GM12878 (cell line): Measurements from ENCODE around the gene EAF2. TPM values are rescaled to one million over a fixed set of nuclear protein-coding genes. Genes with fewer than 3 reads are reported as not detected.

Experiments
- ATAC-seq: fragments of 200-7000 bp; cut with Tn5 transposase; 3 replicates; pipeline ENCODE4 v1.9.1; 2020; ENCODE audit warnings: mild to moderate bottlenecking, moderate library complexity
- BruUV-seq: library from RNA; stranded (reverse); fragments of 400-500 nt; replicated peaks from 2 replicates; lab custom pipeline; 2021; lab: Mats Ljungman, UMichigan
- CTCF ChIA-PET: fragments of 300-600 bp; sonication (Branson Sonifier 250); formaldehyde crosslinking; extraction: SDS; loops from one replicate; lab custom pipeline; 2021; ENCODE audit warnings: inconsistent platforms; lab: Yijun Ruan, JAX
- POLR2A ChIA-PET: fragments of 350-600 bp; formaldehyde crosslinking; extraction: SDS; loops from one replicate; lab custom pipeline; 2021; ENCODE audit warnings: inconsistent platforms; lab: Charles Lee
- RAD21 ChIA-PET: fragments of 300-600 bp; sonication (Branson Sonifier 250); formaldehyde crosslinking; loops from one replicate; lab custom pipeline; 2023; ENCODE audit warnings: antibody characterized with exemption; ENCODE audit not compliant: unreplicated experiment; lab: Charles Lee
- SMC1A ChIA-PET: fragments of 300-600 bp; sonication (Branson Sonifier 250); formaldehyde crosslinking; loops from one replicate; lab custom pipeline; 2023; ENCODE audit not compliant: unreplicated experiment, uncharacterized antibody; lab: Charles Lee
- DNase-seq: peaks from one replicate; pipeline ENCODE4 v3.0.0-alpha.2; 2011; ENCODE audit warnings: low read depth, low spot score
- FAIRE-seq: peaks from 3 replicates; lab custom pipeline; 2011; peaks lifted over from hg19 to GRCh38; lab: Jason Lieb, UNC
- H2AFZ ChIP-seq: 2 replicates; pipeline ENCODE4 v1.6.0; 2011; ENCODE audit warnings: low read depth, low read length, control low read depth; ENCODE audit not compliant: control insufficient read depth
- H3K27ac ChIP-seq: 2 replicates; pipeline ENCODE4 v1.5.1; 2011; ENCODE audit warnings: control low read depth; ENCODE audit not compliant: control insufficient read depth, insufficient read depth
- H3K27me3 ChIP-seq, 2 experiments: replicated peaks in 1 of 2; 2 replicates each; pipeline versions ENCODE4 v1.6.0 to v1.6.1; 2011; ENCODE audit warnings: low read length in 1 of 2; ENCODE audit not compliant: control insufficient read depth in 2 of 2, insufficient read depth in 2 of 2
- H3K36me3 ChIP-seq, 2 experiments: 2 replicates each; pipeline ENCODE4 v1.5.1; 2011; ENCODE audit warnings: low read length in 1 of 2; ENCODE audit not compliant: control insufficient read depth in 2 of 2, insufficient read depth in 2 of 2
- H3K4me1 ChIP-seq: 2 replicates; pipeline ENCODE4 v1.6.1; 2011; ENCODE audit warnings: mild to moderate bottlenecking, low read length, moderate library complexity, mixed read lengths; ENCODE audit not compliant: control insufficient read depth, insufficient read depth
- H3K4me2 ChIP-seq: 2 replicates; pipeline ENCODE4 v1.6.0; 2011; ENCODE audit warnings: control low read depth; ENCODE audit not compliant: control insufficient read depth, insufficient read depth
- H3K4me3 ChIP-seq: fragments of 200-600 bp; sonication (generic); 2 replicates; pipeline ENCODE4 v1.5.1; 2016
- H3K79me2 ChIP-seq: 2 replicates; pipeline ENCODE4 v1.6.0; 2011; ENCODE audit warnings: low read length; ENCODE audit not compliant: control insufficient read depth, insufficient read depth
- H3K9ac ChIP-seq: 2 replicates; pipeline ENCODE4 v1.8.0; 2011; ENCODE audit warnings: low read length, control low read depth, mixed read lengths; ENCODE audit not compliant: control insufficient read depth, insufficient read depth
- H3K9me3 ChIP-seq: replicated peaks from 3 replicates; pipeline ENCODE4 v1.5.1; 2011; ENCODE audit warnings: mild to moderate bottlenecking, low read length; ENCODE audit not compliant: control insufficient read depth, insufficient read depth
- H4K20me1 ChIP-seq: 2 replicates; pipeline ENCODE4 v1.6.0; 2011; ENCODE audit not compliant: control insufficient read depth, insufficient read depth
- CTCF ChIP-seq, 3 experiments: IDR thresholded peaks in 2 of 3; conservative IDR thresholded peaks in 1 of 3; 2 replicates each; pipeline ENCODE4 v1.5.1; 2011; ENCODE audit warnings: low read depth in 3 of 3, low read length in 3 of 3, mild to moderate bottlenecking in 3 of 3, control low read depth in 2 of 3, moderate library complexity in 2 of 3, inconsistent platforms in 1 of 3, mixed read lengths in 1 of 3; ENCODE audit not compliant: control insufficient read depth in 2 of 3, insufficient read depth in 1 of 3; ENCODE audit errors: extremely low read depth in 1 of 3
- MTA2 ChIP-seq: fragments of 450-650 bp; IDR thresholded peaks from 2 replicates; pipeline ENCODE4 v1.6.1; 2016; ENCODE audit warnings: low read depth, mild to moderate bottlenecking, moderate library complexity
- NFIC ChIP-seq: IDR thresholded peaks from 2 replicates; pipeline ENCODE4 v1.6.1; 2012; ENCODE audit warnings: low read depth, mild to moderate bottlenecking, inconsistent platforms, low read length, moderate library complexity
- RAD21 ChIP-seq: IDR thresholded peaks from 2 replicates; pipeline ENCODE4 v1.6.1; 2011; ENCODE audit warnings: mild to moderate bottlenecking, low read depth, low read length, moderate library complexity; ENCODE audit not compliant: insufficient read depth
- SMAD5 ChIP-seq: IDR thresholded peaks from 2 replicates; pipeline ENCODE4 v1.6.1; 2016; ENCODE audit warnings: antibody characterized with exemption, low read depth
- TCF3 ChIP-seq: IDR thresholded peaks from 2 replicates; pipeline ENCODE4 v1.6.1; 2012; ENCODE audit warnings: low read depth, mild to moderate bottlenecking, low read length, borderline replicate concordance; ENCODE audit not compliant: insufficient read depth
- ZNF384 ChIP-seq: IDR thresholded peaks from 2 replicates; pipeline ENCODE4 v1.6.1; 2012; ENCODE audit warnings: low read depth, mild to moderate bottlenecking, low read length, improper control_type of control experiment, borderline replicate concordance
- WGBS: methylation state at CpG from one replicate; pipeline ENCODE4 v1.1.6; 2016; ENCODE audit warnings: low lambda C conversion rate; ENCODE audit not compliant: insufficient replicate concordance, insufficient coverage; ENCODE audit errors: missing lambda C conversion rate; 5-methylcytosine and 5-hydroxymethylcytosine counted together
- in situ Hi-C: fragments of 300-500 bp; cut with MboI; formaldehyde crosslinking; loops from 9 replicates; pipeline ENCODE4 v1.14.3; 2018; ENCODE audit warnings: mixed read lengths
- intact Hi-C: fragments of 100-400 bp; cut with micrococcal nuclease; formaldehyde crosslinking; loops from one replicate; pipeline ENCODE4 v1.14.2; 2022; ENCODE audit not compliant: unreplicated experiment
- polyA plus RNA-seq, 11 experiments: library from polyadenylated mRNA; depleted of rRNA in 4 of 11; unstranded in 6 of 11; stranded (reverse) in 5 of 11; fragments of >200 nt; fragmentation: Nextera tagmentation in 4 of 11; fragmentation: Illumina TruSeq in 1 of 11; extraction: Ambion mirVana in 4 of 11; extraction: Trizol in 1 of 11; gene quantifications; 1 replicate in 1 of 11; 2 replicates in 10 of 11; pipeline versions ENCODE4 v1.2.1 to v1.2.3, GENCODE V29; 2011 to 2016; ENCODE audit warnings: inconsistent platforms in 2 of 11, missing spikeins in 2 of 11, low read depth in 1 of 11
- total RNA-seq, 4 experiments: library from RNA; depleted of rRNA in 3 of 4; stranded (reverse); fragments of >200 nt in 3 of 4; fragmentation: Illumina TruSeq in 1 of 4; extraction: Trizol in 1 of 4; gene quantifications; 2 replicates each; pipeline versions ENCODE4 v1.2.1 to v1.2.3, GENCODE V29; 2013 to 2021
- TF ChIP-seq, protein P1 (sequence below): IDR thresholded peaks from 2 replicates; pipeline ENCODE4 v1.6.1; 2012; ENCODE audit warnings: improper control_type of control experiment, low read depth, low read length; ENCODE audit not compliant: insufficient replicate concordance
- TF ChIP-seq, protein P2 (sequence below): fragments of 450-650 bp; IDR thresholded peaks from 2 replicates; pipeline ENCODE4 v1.6.1; 2016; ENCODE audit warnings: mild to moderate bottlenecking
- TF ChIP-seq, protein P3 (sequence below): fragments of 450-650 bp; IDR thresholded peaks from 2 replicates; pipeline ENCODE4 v1.6.1; 2017; ENCODE audit warnings: mild to moderate bottlenecking, low read depth, inconsistent platforms; ENCODE audit not compliant: poor library complexity, severe bottlenecking

EAF2 gene
- total and polyA plus RNA-seq, 10 of the 15 experiments (the other 5 are each of a cell fraction or from before 2014, with no cell fraction given): 47.3 to 193 (median 72.2) TPM

GRCh38 chr3:121809249-121809648 is 25.8 kb upstream of the EAF2 start:
- ChIA-PET CTCF (interaction anchor here (0.8 to 4.1 kb wide), 11 partner anchors 13 to 449 kb away, joined by 3 to 16 read pairs (median 5); partner anchors contain the start of genes EAF2 and IQCB1), SMC1A (interaction anchor here (0.6 to 11.9 kb wide), 26 partner anchors 8 to 449 kb away, joined by 3 to 171 read pairs (median 4); partner anchors contain the start of genes EAF2, IQCB1 and POLQ), RAD21 (interaction anchor here (0.7 to 4.1 kb wide), 19 partner anchors 8 to 778 kb away, joined by 3 to 51 read pairs (median 4); partner anchors contain the start of genes EAF2, GOLGB1 and IQCB1), POLR2A (interaction anchor here (0.6 to 4.5 kb wide), 10 partner anchors 14 to 574 kb away, joined by 3 to 21 read pairs (median 4); partner anchors contain the start of genes EAF2, IQCB1 and MIX23)
- Histone ChIP-seq H3K27me3 (no peaks in the 10 kb centered on the region), H3K79me2 (peaks cover 20% of the 10 kb centered on the region), H3K36me3 (peaks cover 9 to 27% of the 10 kb centered on the region in 2 experiments), H3K4me3 (no peak overlapping the region), H3K4me2 (peak overlapping the region; percentile 74), H3K9ac (no peak overlapping the region), H3K4me1 (peaks cover 26% of the 10 kb centered on the region), H3K9me3 (no peaks in the 10 kb centered on the region; the same call in 2 of the 3 replicates), H2AFZ (no peak overlapping the region), H4K20me1 (no peaks in the 10 kb centered on the region), H3K27ac (peak overlapping the region; percentile 81)
- BruUV-seq: no TSS peak
- DNase-seq: peak; percentile 84
- FAIRE-seq: peak; percentile 59
- intact Hi-C loops (loop anchor here (5.0 kb wide), 1 partner anchor 262 kb away; the partner anchor contains the start of gene POLQ), in situ Hi-C loops (no loop called here)
- 3% methylated on average over 1 of the region's 1 CpG for WGBS
- peak; percentile 99 for ATAC-seq
- no peak for TF ChIP-seq ZNF384
- TF ChIP-seq RAD21: no peak
- TF ChIP-seq MTA2: peak; percentile 81
- TF ChIP-seq, protein P1, sequence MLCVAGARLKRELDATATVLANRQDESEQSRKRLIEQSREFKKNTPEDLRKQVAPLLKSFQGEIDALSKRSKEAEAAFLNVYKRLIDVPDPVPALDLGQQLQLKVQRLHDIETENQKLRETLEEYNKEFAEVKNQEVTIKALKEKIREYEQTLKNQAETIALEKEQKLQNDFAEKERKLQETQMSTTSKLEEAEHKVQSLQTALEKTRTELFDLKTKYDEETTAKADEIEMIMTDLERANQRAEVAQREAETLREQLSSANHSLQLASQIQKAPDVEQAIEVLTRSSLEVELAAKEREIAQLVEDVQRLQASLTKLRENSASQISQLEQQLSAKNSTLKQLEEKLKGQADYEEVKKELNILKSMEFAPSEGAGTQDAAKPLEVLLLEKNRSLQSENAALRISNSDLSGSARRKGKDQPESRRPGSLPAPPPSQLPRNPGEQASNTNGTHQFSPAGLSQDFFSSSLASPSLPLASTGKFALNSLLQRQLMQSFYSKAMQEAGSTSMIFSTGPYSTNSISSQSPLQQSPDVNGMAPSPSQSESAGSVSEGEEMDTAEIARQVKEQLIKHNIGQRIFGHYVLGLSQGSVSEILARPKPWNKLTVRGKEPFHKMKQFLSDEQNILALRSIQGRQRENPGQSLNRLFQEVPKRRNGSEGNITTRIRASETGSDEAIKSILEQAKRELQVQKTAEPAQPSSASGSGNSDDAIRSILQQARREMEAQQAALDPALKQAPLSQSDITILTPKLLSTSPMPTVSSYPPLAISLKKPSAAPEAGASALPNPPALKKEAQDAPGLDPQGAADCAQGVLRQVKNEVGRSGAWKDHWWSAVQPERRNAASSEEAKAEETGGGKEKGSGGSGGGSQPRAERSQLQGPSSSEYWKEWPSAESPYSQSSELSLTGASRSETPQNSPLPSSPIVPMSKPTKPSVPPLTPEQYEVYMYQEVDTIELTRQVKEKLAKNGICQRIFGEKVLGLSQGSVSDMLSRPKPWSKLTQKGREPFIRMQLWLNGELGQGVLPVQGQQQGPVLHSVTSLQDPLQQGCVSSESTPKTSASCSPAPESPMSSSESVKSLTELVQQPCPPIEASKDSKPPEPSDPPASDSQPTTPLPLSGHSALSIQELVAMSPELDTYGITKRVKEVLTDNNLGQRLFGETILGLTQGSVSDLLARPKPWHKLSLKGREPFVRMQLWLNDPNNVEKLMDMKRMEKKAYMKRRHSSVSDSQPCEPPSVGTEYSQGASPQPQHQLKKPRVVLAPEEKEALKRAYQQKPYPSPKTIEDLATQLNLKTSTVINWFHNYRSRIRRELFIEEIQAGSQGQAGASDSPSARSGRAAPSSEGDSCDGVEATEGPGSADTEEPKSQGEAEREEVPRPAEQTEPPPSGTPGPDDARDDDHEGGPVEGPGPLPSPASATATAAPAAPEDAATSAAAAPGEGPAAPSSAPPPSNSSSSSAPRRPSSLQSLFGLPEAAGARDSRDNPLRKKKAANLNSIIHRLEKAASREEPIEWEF: peak; percentile 61
- TF ChIP-seq NFIC: peak; percentile 81
- TF ChIP-seq, protein P2, sequence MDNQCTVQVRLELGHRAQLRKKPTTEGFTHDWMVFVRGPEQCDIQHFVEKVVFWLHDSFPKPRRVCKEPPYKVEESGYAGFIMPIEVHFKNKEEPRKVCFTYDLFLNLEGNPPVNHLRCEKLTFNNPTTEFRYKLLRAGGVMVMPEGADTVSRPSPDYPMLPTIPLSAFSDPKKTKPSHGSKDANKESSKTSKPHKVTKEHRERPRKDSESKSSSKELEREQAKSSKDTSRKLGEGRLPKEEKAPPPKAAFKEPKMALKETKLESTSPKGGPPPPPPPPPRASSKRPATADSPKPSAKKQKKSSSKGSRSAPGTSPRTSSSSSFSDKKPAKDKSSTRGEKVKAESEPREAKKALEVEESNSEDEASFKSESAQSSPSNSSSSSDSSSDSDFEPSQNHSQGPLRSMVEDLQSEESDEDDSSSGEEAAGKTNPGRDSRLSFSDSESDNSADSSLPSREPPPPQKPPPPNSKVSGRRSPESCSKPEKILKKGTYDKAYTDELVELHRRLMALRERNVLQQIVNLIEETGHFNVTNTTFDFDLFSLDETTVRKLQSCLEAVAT: 0 out of 2 replicates have a peak, but pooled peaks have one; percentile 40
- TF ChIP-seq SMAD5: no peak
- TF ChIP-seq CTCF (IDR thresholded peaks at IDR 0.05 in 2 of 3, conservative IDR thresholded peaks at IDR 0.05 in 1 of 3; ENCODE audit: control insufficient read depth in 2 of 3, extremely low read depth in 1 of 3, insufficient read depth in 1 of 3, low read depth in 3 of 3, low read length in 3 of 3): no peak
- TF ChIP-seq, protein P3, sequence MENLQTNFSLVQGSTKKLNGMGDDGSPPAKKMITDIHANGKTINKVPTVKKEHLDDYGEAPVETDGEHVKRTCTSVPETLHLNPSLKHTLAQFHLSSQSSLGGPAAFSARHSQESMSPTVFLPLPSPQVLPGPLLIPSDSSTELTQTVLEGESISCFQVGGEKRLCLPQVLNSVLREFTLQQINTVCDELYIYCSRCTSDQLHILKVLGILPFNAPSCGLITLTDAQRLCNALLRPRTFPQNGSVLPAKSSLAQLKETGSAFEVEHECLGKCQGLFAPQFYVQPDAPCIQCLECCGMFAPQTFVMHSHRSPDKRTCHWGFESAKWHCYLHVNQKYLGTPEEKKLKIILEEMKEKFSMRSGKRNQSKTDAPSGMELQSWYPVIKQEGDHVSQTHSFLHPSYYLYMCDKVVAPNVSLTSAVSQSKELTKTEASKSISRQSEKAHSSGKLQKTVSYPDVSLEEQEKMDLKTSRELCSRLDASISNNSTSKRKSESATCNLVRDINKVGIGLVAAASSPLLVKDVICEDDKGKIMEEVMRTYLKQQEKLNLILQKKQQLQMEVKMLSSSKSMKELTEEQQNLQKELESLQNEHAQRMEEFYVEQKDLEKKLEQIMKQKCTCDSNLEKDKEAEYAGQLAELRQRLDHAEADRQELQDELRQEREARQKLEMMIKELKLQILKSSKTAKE: peak; percentile 60
- TF ChIP-seq TCF3: no peak
